Mesendoderm (in vitro differentiated cells): ENCODE data around the gene NEURL1B.

ENCODE experiments used
- DNase-seq: peaks from one replicate; pipeline ENCODE4 v3.0.0; 2013
- H2AK5ac ChIP-seq: 2 replicates; pipeline ENCODE4 v1.6.1; 2013; ENCODE audit warnings: low read length, inconsistent platforms
- H2BK120ac ChIP-seq: 2 replicates; pipeline ENCODE4 v1.6.1; 2013; ENCODE audit warnings: low read depth, mild to moderate bottlenecking, low read length, moderate library complexity, mixed read lengths
- H2BK15ac ChIP-seq: replicated peaks from 2 replicates; pipeline ENCODE4 v1.6.1; 2013; ENCODE audit warnings: low read depth, mild to moderate bottlenecking, moderate library complexity
- H2BK5ac ChIP-seq: 2 replicates; pipeline ENCODE4 v1.6.1; 2013; ENCODE audit warnings: low read length, inconsistent platforms
- H3K18ac ChIP-seq: 2 replicates; pipeline ENCODE4 v1.6.1; 2013; ENCODE audit warnings: mild to moderate bottlenecking, low read length, mixed read lengths
- H3K23ac ChIP-seq: one replicate; pipeline ENCODE4 v1.6.1; 2013; ENCODE audit warnings: low read length
- H3K27ac ChIP-seq: 2 replicates; pipeline ENCODE4 v1.5.1; 2013; ENCODE audit warnings: low read depth, mild to moderate bottlenecking, inconsistent platforms, low read length, moderate library complexity
- H3K27me3 ChIP-seq: 2 replicates; pipeline ENCODE4 v1.6.1; 2013; ENCODE audit warnings: low read length, control low read depth, mild to moderate bottlenecking, inconsistent platforms; ENCODE audit not compliant: insufficient read depth, poor library complexity
- H3K36me3 ChIP-seq: 2 replicates; pipeline ENCODE4 v1.6.1; 2013; ENCODE audit warnings: low read length, inconsistent platforms; ENCODE audit not compliant: control insufficient read depth, insufficient read depth
- H3K4ac ChIP-seq: one replicate; pipeline ENCODE4 v1.6.1; 2013; ENCODE audit warnings: low read depth, mild to moderate bottlenecking, low read length, moderate library complexity
- H3K4me1 ChIP-seq: 2 replicates; pipeline ENCODE4 v1.6.1; 2013; ENCODE audit warnings: low read depth, low read length, inconsistent platforms; ENCODE audit not compliant: control insufficient read depth
- H3K4me2 ChIP-seq: 2 replicates; pipeline ENCODE4 v1.6.1; 2013; ENCODE audit warnings: low read length
- H3K4me3 ChIP-seq: 2 replicates; pipeline ENCODE4 v1.5.1; 2013; ENCODE audit warnings: mild to moderate bottlenecking, low read length
- H3K56ac ChIP-seq: one replicate; pipeline ENCODE4 v1.6.1; 2013; ENCODE audit warnings: low read length
- H3K79me1 ChIP-seq: 2 replicates; pipeline ENCODE4 v1.6.1; 2013; ENCODE audit warnings: low read length, inconsistent platforms
- H3K79me2 ChIP-seq: 2 replicates; pipeline ENCODE4 v1.6.1; 2013; ENCODE audit warnings: mild to moderate bottlenecking, low read length; ENCODE audit not compliant: control insufficient read depth, insufficient read depth
- H3K9ac ChIP-seq: 2 replicates; pipeline ENCODE4 v1.6.1; 2013; ENCODE audit warnings: low read length, inconsistent platforms
- H4K5ac ChIP-seq: one replicate; pipeline ENCODE4 v1.6.1; 2013; ENCODE audit warnings: low read length
- H4K8ac ChIP-seq: one replicate; pipeline ENCODE4 v1.6.1; 2013; ENCODE audit warnings: low read depth, mild to moderate bottlenecking, control low read depth, low read length, moderate library complexity
- WGBS: extraction: QIAGEN DNeasy Blood & Tissue Kit; methylation state at CpG from one replicate; pipeline ENCODE4 v1.1.7; 2013; ENCODE audit warnings: low lambda C conversion rate, missing lambda C conversion rate; ENCODE audit not compliant: insufficient coverage; ENCODE audit errors: extremely low coverage; 5-methylcytosine and 5-hydroxymethylcytosine counted together

Gene NEURL1B

DNA sequence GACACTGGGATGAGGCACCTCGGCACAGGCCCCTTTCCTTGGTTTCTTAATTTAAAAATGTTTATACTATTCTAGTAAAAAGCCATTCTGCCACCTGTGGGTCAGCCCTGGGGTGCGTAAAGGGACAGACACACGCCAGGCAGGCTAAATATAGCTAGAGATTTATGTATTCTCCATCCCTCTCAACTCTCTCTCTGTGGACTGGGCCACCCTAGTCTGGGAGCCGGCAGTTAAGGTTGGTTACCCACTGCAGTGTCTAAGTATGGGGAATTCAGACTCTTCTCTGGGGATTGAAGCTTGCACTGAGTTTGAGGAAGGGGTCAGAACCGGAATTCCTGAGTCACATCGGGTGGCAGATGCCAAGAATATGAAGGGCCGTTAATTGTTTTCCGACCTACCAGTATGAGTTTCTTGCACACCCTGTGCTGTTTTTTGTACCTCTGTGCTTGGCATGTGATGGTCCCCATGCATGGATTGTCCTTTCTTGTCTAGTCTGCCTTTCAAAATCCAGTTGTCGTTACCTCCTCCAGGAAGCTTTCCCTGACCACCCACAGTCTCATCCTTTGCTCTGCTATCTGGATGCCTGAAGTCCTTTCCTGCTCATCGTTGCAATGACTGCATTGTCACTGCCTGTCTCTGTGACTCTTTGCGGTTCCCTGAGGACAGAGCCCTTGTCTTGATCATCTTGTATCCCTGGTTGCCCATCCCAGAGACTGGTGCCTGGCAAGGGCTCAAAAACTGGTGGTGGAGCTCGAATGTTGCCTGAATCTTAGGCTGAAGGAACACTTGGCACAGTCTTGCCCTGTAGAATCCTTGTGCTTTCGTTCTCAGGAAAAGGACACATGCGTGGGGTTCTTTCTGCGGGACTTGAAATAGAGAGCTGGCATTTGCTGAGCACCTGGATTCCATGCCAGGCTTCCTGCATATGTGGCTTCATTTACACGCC, 2.1 kb downstream of the NEURL1B start:
- no peak overlapping the region for H3K27ac ChIP-seq
- no peak overlapping the region for H4K5ac ChIP-seq
- H3K27me3 ChIP-seq: peaks cover 2% of the 10 kb centered on the region
- H3K4me3 ChIP-seq: no peak overlapping the region
- no peak overlapping the region for H3K9ac ChIP-seq
- H3K18ac ChIP-seq: no peak overlapping the region
- H3K36me3 ChIP-seq: no peaks in the 10 kb centered on the region
- H2BK15ac ChIP-seq: no peak overlapping the region
- no peak overlapping the region for H4K8ac ChIP-seq
- no peak overlapping the region for H2BK5ac ChIP-seq
- H3K4me1 ChIP-seq: peaks cover 2% of the 10 kb centered on the region
- no peak overlapping the region for H3K4ac ChIP-seq
- H3K79me2 ChIP-seq: no peaks in the 10 kb centered on the region
- DNase-seq: no peak
- peaks cover 2% of the 10 kb centered on the region for H3K79me1 ChIP-seq
- WGBS: no CpG with 5 or more reads among the region's 16 CpGs
- H2BK120ac ChIP-seq: no peak overlapping the region
- no peak overlapping the region for H3K23ac ChIP-seq
- H3K4me2 ChIP-seq: no peak overlapping the region
- H2AK5ac ChIP-seq: no peak overlapping the region
- no peak overlapping the region for H3K56ac ChIP-seq

DNA sequence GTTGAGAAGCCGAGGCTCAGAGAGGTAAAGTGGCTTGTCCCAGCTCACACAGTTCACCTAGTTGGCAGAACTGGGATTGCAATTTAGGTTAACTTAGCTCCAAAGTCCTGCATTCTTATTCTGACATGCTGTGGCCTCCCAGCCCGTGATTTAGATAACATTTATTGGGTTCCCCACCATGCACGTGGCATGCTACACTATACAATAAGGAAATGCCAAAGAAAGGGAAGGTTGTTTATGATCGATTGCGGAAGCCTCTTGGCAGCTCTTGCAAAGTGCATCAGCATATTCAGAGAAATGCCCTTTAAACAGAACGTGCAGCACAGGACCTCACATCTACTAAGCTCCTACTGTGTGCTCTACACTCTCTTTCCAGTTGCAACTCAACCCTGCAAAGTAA, 3.2 kb downstream of the NEURL1B start:
- no peak overlapping the region for H3K4me3 ChIP-seq
- H3K36me3 ChIP-seq: no peaks in the 10 kb centered on the region
- H3K4me1 ChIP-seq: peaks cover 4% of the 10 kb centered on the region
- no peak overlapping the region for H3K18ac ChIP-seq
- no peak overlapping the region for H3K4me2 ChIP-seq
- DNase-seq: no peak
- H3K4ac ChIP-seq: no peak overlapping the region
- no peak overlapping the region for H4K8ac ChIP-seq
- no peak overlapping the region for H3K9ac ChIP-seq
- H2AK5ac ChIP-seq: no peak overlapping the region
- H3K27ac ChIP-seq: no peak overlapping the region
- H2BK120ac ChIP-seq: no peak overlapping the region
- peaks cover 2% of the 10 kb centered on the region for H3K27me3 ChIP-seq
- no peak overlapping the region for H2BK15ac ChIP-seq
- no peak overlapping the region for H2BK5ac ChIP-seq
- H4K5ac ChIP-seq: no peak overlapping the region
- H3K79me2 ChIP-seq: no peaks in the 10 kb centered on the region
- H3K23ac ChIP-seq: no peak overlapping the region
- no CpG with 5 or more reads among the region's 6 CpGs for WGBS
- H3K79me1 ChIP-seq: peaks cover 2% of the 10 kb centered on the region
- H3K56ac ChIP-seq: no peak overlapping the region

DNA sequence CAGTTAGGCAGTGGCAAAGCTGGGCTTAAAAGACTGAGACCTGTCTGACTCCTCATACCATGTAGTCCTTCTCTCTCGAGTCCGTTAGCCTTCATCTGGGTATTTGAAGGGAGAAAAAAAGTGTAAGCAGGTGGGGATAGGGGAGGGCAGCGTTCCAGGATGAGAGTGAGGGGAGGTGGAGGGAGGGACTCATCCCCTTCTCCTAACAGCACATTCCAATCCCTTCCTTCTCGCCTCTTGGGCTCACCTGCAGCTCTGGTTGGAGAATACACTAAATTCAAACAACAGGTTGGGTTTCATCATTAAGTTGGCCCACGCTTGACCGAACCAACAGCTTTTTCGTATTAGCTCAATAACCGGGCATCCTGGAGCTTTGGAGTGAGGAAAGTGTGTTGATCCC, 3.6 kb downstream of the NEURL1B start:
- Histone ChIP-seq H2BK120ac (no peak overlapping the region), H3K27me3 (peaks cover 2% of the 10 kb centered on the region), H3K4me1 (peaks cover 4% of the 10 kb centered on the region), H3K23ac (no peak overlapping the region), H2AK5ac (no peak overlapping the region), H3K18ac (no peak overlapping the region), H2BK5ac (no peak overlapping the region), H4K8ac (no peak overlapping the region), H3K27ac (no peak overlapping the region), H3K9ac (no peak overlapping the region), H4K5ac (no peak overlapping the region), H3K4me3 (no peak overlapping the region), H3K79me2 (no peaks in the 10 kb centered on the region), H3K4ac (no peak overlapping the region), H2BK15ac (no peak overlapping the region), H3K79me1 (peaks cover 2% of the 10 kb centered on the region), H3K56ac (no peak overlapping the region), H3K36me3 (no peaks in the 10 kb centered on the region), H3K4me2 (no peak overlapping the region)
- WGBS: no CpG with 5 or more reads among the region's 8 CpGs
- peak; percentile 48 for DNase-seq

DNA sequence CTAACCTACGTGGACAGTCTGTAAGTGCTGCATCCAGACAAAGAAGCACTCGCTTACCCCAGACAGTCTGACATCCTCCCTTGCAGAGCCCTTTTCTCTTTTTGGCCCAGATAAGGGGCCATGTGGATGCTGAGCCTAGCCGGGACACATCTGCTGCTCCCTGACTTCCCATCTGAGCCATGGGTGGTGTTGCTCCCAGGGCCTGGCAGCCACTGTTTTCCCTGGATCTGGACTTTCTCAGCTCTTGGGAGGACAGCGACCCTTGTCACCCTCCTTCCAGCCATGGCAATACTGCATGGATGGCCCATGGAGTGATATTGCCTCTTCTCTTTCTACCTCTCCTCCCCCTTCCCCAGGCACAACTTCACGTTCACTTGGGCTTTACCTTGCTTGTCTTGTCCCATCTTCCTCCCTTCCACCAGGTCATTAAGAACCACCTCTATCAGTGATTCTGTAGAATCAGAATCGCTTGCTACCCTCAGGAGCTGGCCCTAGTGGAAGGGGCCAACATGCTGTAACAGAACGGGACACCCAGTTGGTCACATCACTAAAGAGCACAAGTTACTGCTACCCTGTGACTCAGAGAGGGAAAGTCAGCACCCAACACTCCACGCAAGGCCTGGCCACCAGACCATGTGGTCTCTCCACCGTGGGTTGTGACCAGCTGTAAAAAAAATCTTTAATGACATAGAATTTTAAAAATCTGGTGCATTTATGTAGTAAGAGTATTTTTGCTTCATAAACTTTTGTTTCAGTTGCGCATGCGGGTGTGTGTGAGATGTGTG, 4.4 kb downstream of the NEURL1B start:
- no peak overlapping the region for H4K8ac ChIP-seq
- no peak overlapping the region for H3K4me3 ChIP-seq
- no peak overlapping the region for H3K4ac ChIP-seq
- DNase-seq: no peak
- H2BK5ac ChIP-seq: no peak overlapping the region
- H3K9ac ChIP-seq: no peak overlapping the region
- H3K27me3 ChIP-seq: peaks cover 2% of the 10 kb centered on the region
- no peak overlapping the region for H4K5ac ChIP-seq
- no peaks in the 10 kb centered on the region for H3K79me2 ChIP-seq
- no peak overlapping the region for H2AK5ac ChIP-seq
- H3K56ac ChIP-seq: no peak overlapping the region
- H3K18ac ChIP-seq: no peak overlapping the region
- H3K23ac ChIP-seq: no peak overlapping the region
- no CpG with 5 or more reads among the region's 11 CpGs for WGBS
- no peak overlapping the region for H3K27ac ChIP-seq
- H2BK120ac ChIP-seq: no peak overlapping the region
- no peak overlapping the region for H2BK15ac ChIP-seq
- H3K79me1 ChIP-seq: peaks cover 2% of the 10 kb centered on the region
- H3K36me3 ChIP-seq: no peaks in the 10 kb centered on the region
- peaks cover 4% of the 10 kb centered on the region for H3K4me1 ChIP-seq
- H3K4me2 ChIP-seq: no peak overlapping the region

DNA sequence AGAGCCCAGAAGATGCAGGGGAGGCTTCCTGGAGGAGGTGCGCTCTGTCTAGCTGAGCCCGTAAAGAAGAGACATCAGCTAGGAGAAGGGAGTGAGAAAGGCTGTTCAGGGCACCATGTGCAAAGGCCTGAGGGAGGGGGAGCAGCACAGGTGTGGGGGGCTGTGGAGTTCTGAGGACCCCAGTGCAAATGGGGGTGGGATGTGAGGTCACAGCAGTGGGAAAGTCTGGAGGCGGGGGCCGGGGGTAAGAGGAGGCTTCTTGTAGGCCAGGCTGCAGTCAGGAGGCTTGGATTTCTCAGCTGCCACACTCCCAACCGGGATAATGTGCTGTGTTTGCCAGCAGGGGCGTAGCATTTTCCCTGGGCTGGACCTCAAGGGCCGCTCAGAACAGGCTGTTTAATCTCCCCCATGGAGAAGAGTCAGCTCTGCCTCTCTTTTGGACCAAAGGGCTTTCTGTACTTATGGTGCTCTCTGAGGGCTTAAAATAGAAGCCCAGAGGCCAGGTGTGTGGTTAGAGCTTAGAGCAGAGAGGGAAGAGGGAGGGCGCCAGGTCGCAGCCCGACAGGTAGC, 5.7 kb downstream of the NEURL1B start:
- Histone ChIP-seq H2BK5ac (no peak overlapping the region), H3K23ac (no peak overlapping the region), H3K27me3 (peaks cover 2% of the 10 kb centered on the region), H3K79me1 (peaks cover 2% of the 10 kb centered on the region), H3K36me3 (no peaks in the 10 kb centered on the region), H2BK120ac (no peak overlapping the region), H2AK5ac (no peak overlapping the region), H4K8ac (no peak overlapping the region), H2BK15ac (no peak overlapping the region), H3K4me1 (peaks cover 4% of the 10 kb centered on the region), H3K4me3 (no peak overlapping the region), H3K4ac (no peak overlapping the region), H3K79me2 (no peaks in the 10 kb centered on the region), H3K27ac (no peak overlapping the region), H4K5ac (no peak overlapping the region), H3K18ac (no peak overlapping the region), H3K9ac (no peak overlapping the region), H3K56ac (no peak overlapping the region), H3K4me2 (no peak overlapping the region)
- peak; percentile 78 for DNase-seq
- no CpG with 5 or more reads among the region's 10 CpGs for WGBS
